OCI-LY3 (cell line): ENCODE measurements around the gene RARA.
"Not testable (repeated sequence)": the region's sequence is repeated elsewhere in the genome, so short reads cannot be mapped to it uniquely, and the experiment has no call there.

Experiments
- H2AFZ ChIP-seq: fragments of 200-600, 300-600 bp; shearing (Covaris generic); 2 replicates; pipeline ENCODE4 v1.6.0; 2014; ENCODE audit warnings: antibody characterized with exemption, low read depth, low read length
- H3K27ac ChIP-seq: fragments of 200-600, 300-600 bp; sonication (generic); 2 replicates; pipeline ENCODE4 v1.5.1; 2014; ENCODE audit warnings: mild to moderate bottlenecking, low read length, moderate library complexity, mixed read lengths
- H3K27me3 ChIP-seq: fragments of 200-600, 300-600 bp; sonication (generic); 2 replicates; pipeline ENCODE4 v1.6.1; 2014; ENCODE audit warnings: low read depth, low read length, mixed read lengths
- H3K36me3 ChIP-seq: fragments of 200-600, 300-600 bp; sonication (generic); replicated peaks from 2 replicates; pipeline ENCODE3; 2014; ENCODE audit warnings: low read depth, low read length, mixed read lengths
- H3K4me1 ChIP-seq: fragments of 300-600, 200-600 bp; sonication (generic); 2 replicates; pipeline ENCODE4 v1.6.1; 2014; ENCODE audit warnings: low read length, mixed read lengths
- H3K4me2 ChIP-seq: fragments of 200-600, 300-600 bp; sonication (generic); 2 replicates; pipeline ENCODE4 v1.6.1; 2014; ENCODE audit warnings: low read length, mixed read lengths
- H3K4me3 ChIP-seq: fragments of 300-600, 200-600 bp; sonication (generic); 2 replicates; pipeline ENCODE4 v1.5.1; 2014; ENCODE audit warnings: antibody characterized with exemption, mild to moderate bottlenecking, low read length, moderate library complexity
- H3K79me2 ChIP-seq: fragments of 300-600, 200-600 bp; shearing (Covaris generic); 2 replicates; pipeline ENCODE4 v1.6.1; 2014; ENCODE audit warnings: mild to moderate bottlenecking, low read length, mixed read lengths
- H3K9ac ChIP-seq: fragments of 300-600, 200-600 bp; shearing (Covaris generic); 2 replicates; pipeline ENCODE4 v1.6.0; 2014; ENCODE audit warnings: mild to moderate bottlenecking, low read length, moderate library complexity
- H3K9me3 ChIP-seq: fragments of 200-600, 300-600 bp; shearing (Covaris generic); 2 replicates; pipeline ENCODE4 v1.6.1; 2014; ENCODE audit warnings: low read length, mixed read lengths; ENCODE audit not compliant: insufficient read depth
- H4K20me1 ChIP-seq: fragments of 200-600, 300-600 bp; sonication (generic); 2 replicates; pipeline ENCODE4 v1.6.1; 2016; ENCODE audit warnings: low read length, mixed read lengths; ENCODE audit not compliant: insufficient read depth
- EZH2phosphoT487 ChIP-seq: fragments of 200-600 bp; shearing (Covaris generic); IDR thresholded peaks from 2 replicates; pipeline ENCODE4 v1.6.1; 2018; ENCODE audit warnings: antibody characterized with exemption, mixed run types, low read depth
- TF ChIP-seq, protein P1 (sequence below): fragments of 200-600, 300-600 bp; sonication (generic); IDR thresholded peaks from 2 replicates; pipeline ENCODE4 v1.5.1; 2014; ENCODE audit warnings: antibody characterized with exemption, low read length, low read depth

RARA gene

GRCh38 chr17:40369923-40370322 is 60.9 kb downstream of the RARA start:
- Histone ChIP-seq H3K79me2 (no peaks in the 10 kb centered on the region), H3K9ac (no peak overlapping the region), H3K4me2 (no peak overlapping the region), H3K4me3 (no peak overlapping the region), H3K36me3 (peaks cover 6% of the 10 kb centered on the region), H3K27me3 (no peaks in the 10 kb centered on the region), H3K27ac (no peak overlapping the region), H2AFZ (no peak overlapping the region), H3K9me3 (no peaks in the 10 kb centered on the region), H3K4me1 (peaks cover 26% of the 10 kb centered on the region), H4K20me1 (no peaks in the 10 kb centered on the region)
- no peak for TF ChIP-seq EZH2phosphoT487
- TF ChIP-seq, protein P1, sequence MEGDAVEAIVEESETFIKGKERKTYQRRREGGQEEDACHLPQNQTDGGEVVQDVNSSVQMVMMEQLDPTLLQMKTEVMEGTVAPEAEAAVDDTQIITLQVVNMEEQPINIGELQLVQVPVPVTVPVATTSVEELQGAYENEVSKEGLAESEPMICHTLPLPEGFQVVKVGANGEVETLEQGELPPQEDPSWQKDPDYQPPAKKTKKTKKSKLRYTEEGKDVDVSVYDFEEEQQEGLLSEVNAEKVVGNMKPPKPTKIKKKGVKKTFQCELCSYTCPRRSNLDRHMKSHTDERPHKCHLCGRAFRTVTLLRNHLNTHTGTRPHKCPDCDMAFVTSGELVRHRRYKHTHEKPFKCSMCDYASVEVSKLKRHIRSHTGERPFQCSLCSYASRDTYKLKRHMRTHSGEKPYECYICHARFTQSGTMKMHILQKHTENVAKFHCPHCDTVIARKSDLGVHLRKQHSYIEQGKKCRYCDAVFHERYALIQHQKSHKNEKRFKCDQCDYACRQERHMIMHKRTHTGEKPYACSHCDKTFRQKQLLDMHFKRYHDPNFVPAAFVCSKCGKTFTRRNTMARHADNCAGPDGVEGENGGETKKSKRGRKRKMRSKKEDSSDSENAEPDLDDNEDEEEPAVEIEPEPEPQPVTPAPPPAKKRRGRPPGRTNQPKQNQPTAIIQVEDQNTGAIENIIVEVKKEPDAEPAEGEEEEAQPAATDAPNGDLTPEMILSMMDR = no peak

DNA sequence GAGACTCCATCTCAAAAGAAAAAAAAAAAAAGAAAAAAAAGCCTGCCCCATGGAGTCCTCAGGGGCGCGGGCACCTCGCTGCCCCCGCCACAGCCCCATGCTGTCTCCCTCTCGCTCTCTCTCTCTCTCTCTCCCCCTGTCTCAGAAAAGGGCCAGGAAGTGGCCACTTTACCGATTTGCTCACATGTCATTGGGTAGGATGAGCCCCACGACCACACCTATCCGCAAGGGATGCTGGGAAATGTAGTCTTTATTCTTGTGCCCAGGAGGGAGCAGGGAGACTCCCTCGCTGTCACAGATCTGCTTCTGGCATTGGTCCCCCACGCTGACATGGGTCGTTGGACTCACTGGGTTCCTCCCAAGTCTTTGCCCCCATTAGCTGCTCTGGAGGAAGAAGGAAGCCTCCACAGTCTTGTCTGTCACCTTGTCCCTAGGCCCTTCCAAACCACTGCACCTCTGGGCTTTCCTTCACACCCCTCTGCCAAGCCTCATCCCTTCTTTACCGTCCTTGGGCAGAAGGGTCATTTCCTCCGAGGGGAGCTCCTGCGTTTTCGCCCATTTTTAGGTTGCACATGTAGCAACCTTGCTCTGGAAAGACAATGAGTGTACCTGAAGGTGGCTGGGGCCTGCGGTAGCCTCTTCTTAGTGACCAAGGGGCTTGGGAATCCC is 62.4 kb downstream of the RARA start:
- no peak overlapping the region for H2AFZ ChIP-seq
- H3K9ac ChIP-seq = no peak overlapping the region
- no peaks in the 10 kb centered on the region for H3K27me3 ChIP-seq
- H3K4me2 ChIP-seq = no peak overlapping the region
- no peak overlapping the region for H3K4me3 ChIP-seq
- peaks cover 6% of the 10 kb centered on the region for H3K36me3 ChIP-seq
- no peaks in the 10 kb centered on the region for H3K79me2 ChIP-seq
- no peak for TF ChIP-seq EZH2phosphoT487
- TF ChIP-seq, protein P1 = no peak
- no peak overlapping the region for H3K27ac ChIP-seq
- peaks cover 26% of the 10 kb centered on the region for H3K4me1 ChIP-seq
- H4K20me1 ChIP-seq = no peaks in the 10 kb centered on the region
- no peaks in the 10 kb centered on the region for H3K9me3 ChIP-seq

GRCh38 chr17:40372031-40372430 is 63.1 kb downstream of the RARA start:
- no peak overlapping the region for H3K27ac ChIP-seq
- H3K9me3 ChIP-seq = no peaks in the 10 kb centered on the region
- H4K20me1 ChIP-seq = no peaks in the 10 kb centered on the region
- H3K27me3 ChIP-seq = no peaks in the 10 kb centered on the region
- H3K9ac ChIP-seq = no peak overlapping the region
- H3K4me1 ChIP-seq = peaks cover 26% of the 10 kb centered on the region
- H3K36me3 ChIP-seq = peaks cover 6% of the 10 kb centered on the region
- TF ChIP-seq EZH2phosphoT487 = no peak
- TF ChIP-seq, protein P1 = no peak
- H2AFZ ChIP-seq = no peak overlapping the region
- no peak overlapping the region for H3K4me3 ChIP-seq
- H3K4me2 ChIP-seq = no peak overlapping the region
- no peaks in the 10 kb centered on the region for H3K79me2 ChIP-seq

GRCh38 chr17:40372644-40373043 is 63.7 kb downstream of the RARA start:
- not testable (repeated sequence) for H3K4me2 ChIP-seq, H3K4me3 ChIP-seq, H3K9ac ChIP-seq, H3K9me3 ChIP-seq, H3K27me3 ChIP-seq, H4K20me1 ChIP-seq, H3K27ac ChIP-seq, H3K36me3 ChIP-seq, H3K79me2 ChIP-seq, H2AFZ ChIP-seq
- peaks cover 26% of the 10 kb centered on the region for H3K4me1 ChIP-seq
